ENCODE data around the gene EPHB6. TPM values are rescaled to one million over a fixed set of nuclear protein-coding genes. Genes with fewer than 3 reads are reported as not detected.

EPHB6 gene, protein sequence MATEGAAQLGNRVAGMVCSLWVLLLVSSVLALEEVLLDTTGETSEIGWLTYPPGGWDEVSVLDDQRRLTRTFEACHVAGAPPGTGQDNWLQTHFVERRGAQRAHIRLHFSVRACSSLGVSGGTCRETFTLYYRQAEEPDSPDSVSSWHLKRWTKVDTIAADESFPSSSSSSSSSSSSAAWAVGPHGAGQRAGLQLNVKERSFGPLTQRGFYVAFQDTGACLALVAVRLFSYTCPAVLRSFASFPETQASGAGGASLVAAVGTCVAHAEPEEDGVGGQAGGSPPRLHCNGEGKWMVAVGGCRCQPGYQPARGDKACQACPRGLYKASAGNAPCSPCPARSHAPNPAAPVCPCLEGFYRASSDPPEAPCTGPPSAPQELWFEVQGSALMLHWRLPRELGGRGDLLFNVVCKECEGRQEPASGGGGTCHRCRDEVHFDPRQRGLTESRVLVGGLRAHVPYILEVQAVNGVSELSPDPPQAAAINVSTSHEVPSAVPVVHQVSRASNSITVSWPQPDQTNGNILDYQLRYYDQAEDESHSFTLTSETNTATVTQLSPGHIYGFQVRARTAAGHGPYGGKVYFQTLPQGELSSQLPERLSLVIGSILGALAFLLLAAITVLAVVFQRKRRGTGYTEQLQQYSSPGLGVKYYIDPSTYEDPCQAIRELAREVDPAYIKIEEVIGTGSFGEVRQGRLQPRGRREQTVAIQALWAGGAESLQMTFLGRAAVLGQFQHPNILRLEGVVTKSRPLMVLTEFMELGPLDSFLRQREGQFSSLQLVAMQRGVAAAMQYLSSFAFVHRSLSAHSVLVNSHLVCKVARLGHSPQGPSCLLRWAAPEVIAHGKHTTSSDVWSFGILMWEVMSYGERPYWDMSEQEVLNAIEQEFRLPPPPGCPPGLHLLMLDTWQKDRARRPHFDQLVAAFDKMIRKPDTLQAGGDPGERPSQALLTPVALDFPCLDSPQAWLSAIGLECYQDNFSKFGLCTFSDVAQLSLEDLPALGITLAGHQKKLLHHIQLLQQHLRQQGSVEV
- 16.7 TPM for total RNA-seq

DNA sequence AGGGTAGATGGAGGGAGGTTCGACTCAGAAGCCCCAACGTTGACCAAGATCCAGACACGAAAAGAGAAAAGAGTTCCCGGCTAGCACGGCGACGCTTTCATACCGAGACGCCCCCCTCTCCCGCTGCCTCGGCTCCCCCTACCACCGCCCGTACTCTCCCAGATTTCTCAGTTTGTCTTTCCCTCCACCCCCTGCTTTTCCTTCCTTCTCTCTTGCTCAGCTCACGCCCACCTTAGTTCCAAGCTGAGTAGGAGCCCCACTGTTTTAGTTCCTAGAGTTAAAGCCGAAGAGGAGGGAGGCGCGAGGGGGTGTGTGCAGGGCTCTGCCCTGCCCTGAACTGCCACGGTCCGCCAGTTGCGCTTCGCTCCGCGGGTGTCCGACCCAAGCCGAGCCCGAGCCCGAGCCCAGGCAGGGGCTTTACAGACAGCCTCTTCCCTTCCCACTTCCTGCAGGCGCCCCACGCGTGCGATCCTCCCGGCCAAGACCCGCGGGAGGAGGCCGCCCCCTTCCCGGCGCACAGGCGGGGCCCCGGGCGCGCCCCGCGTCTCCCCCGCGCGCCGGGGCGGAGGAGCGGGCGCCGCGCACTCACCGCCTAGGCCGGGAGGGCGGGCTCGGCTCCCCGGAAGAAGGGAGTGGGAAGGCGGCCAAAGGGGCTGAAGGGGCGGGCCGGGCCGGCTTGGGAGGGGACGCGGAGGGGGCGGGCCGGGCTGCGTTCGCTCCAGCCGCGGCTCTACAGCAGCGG lies at the start of gene EPHB6:
Gene EPHB6, plus strand, starts transcription at position 705 of the 742 bp plus-strand sequence. CDS start 8,152 bp downstream, outside the sequence.
- peak; percentile 76 for DNase-seq (ENCODE audit: low spot score)

DNA sequence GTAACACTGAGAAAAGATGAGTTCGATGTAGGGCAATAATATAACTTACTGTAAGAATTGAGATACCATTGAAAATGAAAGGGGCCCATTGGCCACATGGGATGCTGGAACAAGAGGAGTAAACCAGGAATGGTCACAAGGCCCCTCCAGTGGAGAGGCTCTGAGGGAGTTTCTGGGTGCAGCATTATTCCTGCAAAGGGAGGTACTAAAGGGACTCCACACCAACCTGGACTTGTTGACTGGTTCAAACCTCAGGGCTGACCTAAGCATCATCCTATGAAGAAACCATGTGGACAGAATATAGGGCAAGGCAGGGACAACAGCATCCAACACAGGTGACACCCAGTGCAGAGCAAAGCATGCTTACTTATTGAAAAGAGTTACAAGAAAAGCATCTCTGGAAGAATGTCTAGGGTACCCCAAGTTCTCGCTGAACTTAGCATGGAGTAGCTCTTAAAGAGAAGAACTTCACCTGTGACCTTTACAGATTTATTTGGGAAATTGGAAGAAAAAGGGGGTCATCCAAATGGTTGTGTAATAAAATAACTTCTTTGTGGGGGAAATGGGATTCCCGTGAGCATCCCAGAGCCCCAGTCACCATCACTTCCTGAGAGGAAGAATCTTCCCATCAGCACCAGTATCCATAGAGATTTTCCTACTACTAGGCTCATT lies 49.4 kb upstream of the EPHB6 start:
- no peak for DNase-seq (ENCODE audit: low spot score)

DNA sequence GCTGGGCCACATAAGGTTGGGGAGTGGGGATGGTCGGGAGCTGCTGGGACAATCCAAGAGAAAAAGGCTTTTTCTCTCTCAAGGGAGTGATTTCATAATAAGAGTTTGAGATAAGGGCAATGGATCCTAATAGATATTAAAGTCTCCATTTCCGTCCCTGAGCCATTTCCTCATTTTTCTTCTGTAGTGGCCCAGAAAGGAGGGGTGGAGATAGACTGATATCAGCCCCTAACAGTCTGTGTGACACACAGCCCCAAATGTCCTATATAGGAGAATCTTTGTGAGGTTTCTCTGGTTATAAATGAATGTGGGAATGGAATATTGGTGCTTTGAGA lies 48.9 kb upstream of the EPHB6 start:
- no peak for DNase-seq (ENCODE audit: low spot score)

DNA sequence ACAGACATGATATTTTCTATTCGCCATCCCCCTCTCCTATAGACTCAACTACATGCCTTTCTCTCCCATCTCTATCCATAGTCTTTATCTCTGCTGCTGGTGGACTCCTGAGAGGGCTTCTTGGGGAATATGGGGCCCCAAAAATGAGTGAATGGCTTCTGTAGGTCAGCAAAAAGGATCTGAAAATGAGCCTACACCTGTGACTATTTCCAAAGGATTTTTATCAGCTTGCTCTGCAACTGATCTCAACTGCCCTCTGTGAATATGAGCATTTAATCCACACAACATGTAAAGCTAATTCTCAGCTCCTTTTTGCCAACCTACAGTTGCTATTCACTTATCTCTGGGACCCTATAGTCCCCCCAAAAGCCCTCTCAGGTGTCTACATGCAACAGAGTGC lies 47.9 kb upstream of the EPHB6 start:
- DNase-seq (ENCODE audit: low spot score), result no peak

DNA sequence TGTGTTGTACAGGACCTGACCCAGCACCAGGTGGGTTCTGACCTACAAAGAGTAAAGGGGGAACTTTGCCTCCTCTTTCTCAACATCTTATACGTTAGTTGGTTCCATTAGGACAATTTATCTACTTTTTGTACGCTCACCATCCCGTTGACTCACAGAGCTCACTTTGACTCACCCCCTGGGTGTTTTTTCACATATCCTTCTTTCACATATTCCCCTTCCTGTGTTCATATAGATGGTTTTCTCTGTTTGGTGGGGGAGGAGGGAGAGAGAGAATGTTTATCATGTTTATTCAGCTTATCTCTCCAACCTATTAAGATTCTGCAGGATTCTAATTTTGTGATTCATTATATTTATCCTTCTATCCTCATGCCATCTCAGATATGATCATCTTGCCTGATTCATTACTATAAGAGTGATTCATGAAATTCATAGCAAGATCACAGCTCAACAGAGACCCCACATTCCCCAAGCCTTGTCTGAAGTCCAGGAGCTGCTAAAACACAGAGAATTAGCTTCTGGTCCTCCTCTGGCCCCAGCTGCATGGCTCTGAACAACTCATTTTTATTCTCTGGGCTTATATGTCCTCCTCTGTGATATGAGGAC lies 46.9 kb upstream of the EPHB6 start:
- no peak for DNase-seq (ENCODE audit: low spot score)

DNA sequence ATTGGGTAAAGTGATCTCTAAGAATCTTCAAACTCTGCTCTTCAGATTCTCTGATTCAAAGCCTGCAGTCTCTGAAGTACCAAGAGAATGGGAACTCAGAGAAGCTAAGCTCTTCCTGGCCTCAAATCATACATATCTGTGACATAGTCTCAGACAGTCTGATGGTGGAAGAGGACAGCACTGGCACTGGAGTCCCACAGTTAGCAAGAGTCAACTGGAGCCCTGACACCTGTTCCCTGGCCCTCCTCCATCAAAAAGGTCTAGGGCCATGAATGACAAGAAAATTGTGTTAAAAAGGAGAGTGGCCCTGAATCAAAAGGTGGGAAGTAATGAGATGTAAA lies 46.4 kb upstream of the EPHB6 start:
- DNase-seq (ENCODE audit: low spot score), result no peak

DNA sequence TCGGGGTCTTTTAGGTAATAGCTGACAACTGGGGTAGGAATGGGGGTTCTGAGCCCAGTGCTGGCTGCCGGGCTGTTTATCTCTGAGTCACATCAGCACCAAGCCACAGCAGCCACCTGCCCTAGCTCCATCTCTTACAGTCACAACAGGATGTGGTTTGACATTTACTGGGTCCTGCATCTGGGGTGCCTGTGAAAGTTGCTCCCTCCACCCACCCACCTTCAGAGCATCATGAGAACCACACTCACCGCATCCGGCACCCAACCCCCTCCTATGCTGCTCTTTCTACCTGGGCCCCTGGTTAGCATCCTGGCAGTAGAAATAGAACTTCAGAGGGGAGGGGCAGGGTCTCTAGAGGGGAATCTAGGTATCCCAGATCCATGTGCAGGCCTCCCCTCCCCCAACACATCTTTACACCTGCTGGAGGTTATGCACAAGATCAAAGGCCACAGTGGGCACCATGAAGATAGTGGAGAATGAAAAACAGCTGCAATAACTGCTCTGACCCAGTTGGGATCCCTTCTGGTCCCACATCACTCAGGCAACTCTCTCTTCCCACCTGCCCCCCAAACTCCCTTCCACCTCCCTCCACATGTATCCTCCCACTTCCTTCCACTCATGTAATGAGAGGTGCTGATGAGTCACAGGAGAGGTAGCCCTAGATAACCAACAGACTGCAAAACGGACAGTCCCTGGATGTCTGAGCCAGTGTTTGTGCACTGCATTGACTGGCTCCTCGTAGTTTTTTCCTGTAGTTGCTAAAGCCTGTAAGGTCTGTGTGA lies 45.9 kb upstream of the EPHB6 start:
- DNase-seq (ENCODE audit: low spot score), result peak; percentile 69

DNA sequence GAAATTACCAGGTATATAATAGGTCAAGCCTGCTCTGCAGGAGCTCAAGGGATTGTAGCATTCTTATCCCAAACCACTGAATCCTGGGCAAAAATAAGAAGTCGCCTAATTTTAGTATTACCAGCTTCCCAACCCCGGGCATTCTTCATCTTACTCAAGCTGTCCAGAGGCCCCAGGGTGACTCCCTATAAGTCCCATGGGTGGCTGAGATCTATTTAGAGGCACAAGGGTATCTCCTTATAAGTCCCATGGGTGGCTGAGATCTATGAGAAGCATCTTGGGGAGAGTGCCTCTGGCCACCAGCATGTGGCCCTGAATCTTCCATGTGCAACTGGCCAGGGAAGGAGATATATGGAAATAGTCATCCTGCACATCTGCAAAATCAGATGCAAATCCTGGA lies 45.2 kb upstream of the EPHB6 start:
- no peak for DNase-seq (ENCODE audit: low spot score)

DNA sequence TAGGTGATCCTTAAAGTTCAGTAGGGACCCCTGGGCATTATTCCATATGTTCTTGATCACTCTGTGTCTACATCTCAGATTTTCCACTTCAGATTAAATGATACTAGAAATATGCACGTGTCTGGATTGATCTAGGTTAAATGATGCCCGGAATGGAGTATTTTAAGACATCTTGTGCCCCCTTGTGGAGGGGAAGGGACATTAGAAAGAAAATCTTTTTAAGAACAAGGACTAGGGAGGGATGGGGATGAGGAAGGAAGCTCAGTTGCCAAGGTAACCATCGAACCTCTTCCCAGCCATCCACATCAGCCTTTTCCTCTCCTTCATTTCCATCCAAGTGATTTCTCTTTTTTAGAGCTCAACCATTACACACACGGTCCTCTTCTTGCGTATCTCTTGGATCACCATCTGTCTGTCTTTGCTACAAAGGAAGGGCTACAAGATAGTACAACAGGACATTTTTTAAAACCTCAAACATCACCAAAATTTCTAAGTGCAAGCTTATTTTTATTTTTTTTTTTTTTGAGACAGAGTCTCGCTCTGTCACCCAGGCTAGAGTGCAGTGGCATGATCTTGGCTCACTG lies 43.6 kb upstream of the EPHB6 start:
- DNase-seq (ENCODE audit: low spot score), result no peak

DNA sequence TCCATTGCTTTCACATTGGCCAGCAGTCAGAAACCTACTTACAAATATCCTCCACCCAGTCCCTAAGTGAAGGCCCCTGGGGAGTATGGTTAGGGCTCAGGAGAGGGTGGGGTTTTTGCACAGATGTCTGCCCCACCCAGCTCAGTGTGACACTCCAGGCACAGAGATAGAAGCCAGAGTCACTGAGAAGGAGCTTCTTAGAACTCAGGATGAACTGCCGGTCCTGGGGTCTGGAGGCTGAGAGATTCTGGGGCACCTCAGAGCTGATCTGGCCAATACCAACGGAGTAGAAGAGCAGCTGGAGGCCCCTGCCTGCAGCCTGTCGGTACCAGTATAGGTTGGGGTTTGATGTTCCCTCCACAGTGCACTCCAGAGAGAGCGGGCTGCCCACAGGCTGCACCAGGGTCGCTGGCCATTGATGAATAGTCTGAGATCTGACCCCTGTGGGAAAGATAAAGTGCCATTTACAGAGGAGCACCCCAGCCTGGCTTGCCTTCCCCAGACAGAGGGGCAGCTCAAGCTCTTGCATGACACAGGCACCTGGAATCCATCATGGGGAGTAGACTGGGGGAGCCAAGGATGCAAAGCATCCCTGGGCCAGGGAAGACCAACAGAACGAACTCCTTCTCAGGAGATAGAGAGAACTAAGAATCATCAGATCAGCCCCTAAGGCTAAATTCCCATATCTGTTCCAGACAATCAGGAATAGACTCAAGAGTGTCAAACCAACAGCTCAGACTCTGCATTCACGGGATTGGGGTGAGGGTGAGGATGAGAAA lies 42.2 kb upstream of the EPHB6 start:
- DNase-seq (ENCODE audit: low spot score), result no peak

DNA sequence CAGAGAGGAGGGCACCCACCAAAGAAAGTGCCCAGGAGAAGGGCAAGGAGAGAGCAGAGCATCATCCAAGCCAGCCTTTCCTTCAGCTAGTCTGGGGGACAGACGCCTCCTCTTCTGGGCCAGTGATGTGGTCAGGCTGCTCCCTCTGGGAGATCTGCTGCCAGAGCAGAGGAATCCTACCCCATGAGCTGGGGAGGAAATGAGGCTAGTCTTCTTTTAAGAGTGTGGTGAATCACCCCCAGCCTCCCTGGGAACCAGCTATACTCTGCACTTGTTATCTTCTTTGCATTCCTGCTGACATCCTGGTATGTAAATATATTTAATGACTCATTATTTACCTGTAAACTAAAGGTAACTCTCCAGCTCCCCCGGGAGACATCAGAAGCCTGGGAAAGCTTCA lies 41.6 kb upstream of the EPHB6 start:
- DNase-seq (ENCODE audit: low spot score), result no peak

DNA sequence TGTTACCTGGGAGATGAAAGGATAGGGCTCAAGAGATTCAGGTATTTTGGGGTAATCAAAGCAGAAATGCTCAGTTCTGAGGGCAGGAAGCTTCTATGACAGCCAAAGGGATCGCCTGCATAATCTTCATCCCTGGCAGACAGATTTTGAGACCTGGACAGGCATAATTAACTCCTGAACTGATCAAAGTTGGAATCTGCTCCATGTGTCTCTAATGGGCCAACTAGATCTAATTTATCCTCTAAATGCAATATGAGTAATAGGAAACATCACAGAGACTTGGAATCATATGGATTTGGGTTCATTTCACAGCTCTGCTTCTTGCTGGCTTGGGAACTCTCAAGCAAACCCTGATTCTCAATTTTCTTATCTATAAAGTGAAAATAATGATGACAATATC lies 41.2 kb upstream of the EPHB6 start:
- no peak for DNase-seq (ENCODE audit: low spot score)

DNA sequence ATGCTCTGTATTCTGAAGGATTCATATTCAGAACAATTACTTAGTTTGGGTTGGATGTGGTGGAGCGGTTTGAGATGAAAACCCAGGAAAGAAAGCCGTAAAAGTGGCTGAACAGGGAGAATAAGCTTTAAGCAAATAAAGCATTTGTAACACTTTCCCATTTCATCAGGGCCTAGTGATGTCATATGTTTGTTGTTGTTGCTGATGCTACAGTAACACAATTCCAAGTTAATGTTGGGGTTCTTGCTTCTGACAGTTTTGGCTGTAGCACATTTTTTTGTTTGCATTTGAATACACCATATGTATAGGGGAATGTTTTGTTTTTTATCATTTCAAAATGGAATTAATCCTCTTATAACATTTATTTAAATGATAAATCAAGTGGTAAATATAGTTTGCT lies 40.4 kb upstream of the EPHB6 start:
- DNase-seq (ENCODE audit: low spot score), result no peak

DNA sequence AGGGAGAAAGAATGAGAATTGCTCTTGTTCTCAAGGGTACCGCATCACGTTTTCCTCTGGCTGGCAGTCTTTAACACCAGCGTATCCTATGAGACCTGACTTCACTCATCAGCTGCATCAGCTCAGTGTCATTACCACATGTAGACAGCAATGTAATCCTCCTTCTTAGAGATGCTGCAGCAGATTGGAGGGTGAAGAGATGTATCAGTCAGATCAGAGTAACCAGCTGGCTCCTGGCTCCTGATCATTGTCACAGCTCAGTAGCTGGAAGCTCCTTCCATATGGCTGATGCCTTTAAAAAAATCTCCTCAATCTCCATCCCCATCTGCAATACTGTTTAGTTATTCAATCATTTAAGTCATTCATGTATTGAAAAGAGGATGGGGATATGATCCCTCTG lies 39.7 kb upstream of the EPHB6 start:
- DNase-seq (ENCODE audit: low spot score), result no peak

DNA sequence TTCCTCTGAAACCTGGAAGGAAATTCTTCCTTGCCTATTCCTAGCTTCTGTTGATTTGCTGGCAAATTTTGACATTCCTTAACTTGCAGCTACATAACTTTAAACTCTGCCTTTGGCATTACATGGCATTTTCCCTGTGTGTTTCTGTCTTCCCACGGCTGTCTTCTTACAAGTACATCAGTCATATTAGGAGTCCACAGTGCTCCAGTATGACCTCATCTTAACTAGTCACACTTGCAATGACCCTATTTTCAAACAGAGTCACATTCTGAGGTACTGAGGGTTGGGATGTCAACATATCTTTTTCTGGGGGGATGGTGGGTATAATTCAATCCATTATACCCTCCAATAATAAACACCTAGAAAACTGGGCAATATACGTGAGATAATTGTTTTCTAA lies 37.4 kb upstream of the EPHB6 start:
- DNase-seq (ENCODE audit: low spot score), result no peak

DNA sequence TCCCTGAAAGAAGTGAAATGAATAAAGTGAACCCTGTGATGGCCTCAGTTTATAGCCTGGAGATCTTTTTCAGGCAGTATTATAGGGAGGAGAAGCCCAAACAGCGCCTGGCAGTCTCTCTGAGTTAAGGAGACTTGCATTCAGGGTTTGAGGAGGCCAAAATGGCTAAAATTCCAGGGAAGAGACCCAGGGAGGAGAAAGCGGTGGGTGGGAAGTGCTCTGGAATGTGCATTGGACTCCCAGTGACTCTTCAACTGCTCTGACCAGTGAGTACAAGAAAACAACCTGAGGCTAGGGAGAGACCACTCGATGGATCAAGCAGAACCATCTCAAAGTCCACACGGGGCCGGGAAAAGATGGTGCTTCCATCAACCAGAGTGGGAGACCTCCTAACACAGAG lies 35.3 kb upstream of the EPHB6 start:
- DNase-seq (ENCODE audit: low spot score), result no peak

DNA sequence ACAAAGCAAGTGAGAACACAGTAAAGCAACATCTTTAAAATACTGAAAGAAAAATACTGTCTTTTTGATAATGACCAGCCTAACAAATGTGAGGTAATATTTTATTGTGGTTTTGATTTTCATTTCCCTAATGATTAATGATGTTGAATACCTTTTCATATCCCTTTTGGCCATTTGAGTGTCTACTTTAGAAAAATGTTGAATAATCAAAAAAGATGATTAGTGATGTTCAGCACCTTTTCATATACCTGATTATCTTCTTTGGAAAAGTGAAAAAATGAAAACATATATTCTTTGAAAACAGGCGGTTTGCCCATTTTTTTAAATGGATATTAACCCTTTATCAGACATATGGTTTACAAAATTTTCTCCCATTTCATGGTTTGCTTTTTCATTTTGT lies 32.2 kb upstream of the EPHB6 start:
- no peak for DNase-seq (ENCODE audit: low spot score)

DNA sequence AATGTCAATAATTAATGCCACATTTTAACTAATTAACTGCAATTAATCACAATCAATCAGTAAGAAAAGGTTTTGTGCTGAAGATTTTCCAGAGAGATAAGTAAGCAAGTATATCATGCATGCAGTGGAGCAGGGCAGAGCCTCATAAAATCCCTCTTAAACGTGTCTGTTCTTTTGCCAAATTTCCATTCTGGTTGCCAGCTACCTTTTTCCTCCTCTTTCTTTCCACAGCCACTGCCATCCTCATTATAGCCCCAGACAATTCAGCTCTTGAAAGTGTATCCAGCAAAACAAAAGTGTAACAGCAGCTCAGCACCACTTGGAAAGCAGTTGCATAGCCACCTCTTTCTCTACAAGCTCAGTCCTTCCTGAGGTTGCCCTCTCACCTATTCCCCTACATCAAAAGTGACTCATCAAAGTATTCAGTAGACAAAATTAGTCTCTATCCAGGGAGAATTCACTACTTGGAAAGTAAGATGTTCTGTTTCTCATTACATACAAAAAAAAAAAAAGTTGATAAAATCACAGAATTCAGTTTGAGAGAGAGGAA lies 26.9 kb upstream of the EPHB6 start:
- no peak for DNase-seq (ENCODE audit: low spot score)

DNA sequence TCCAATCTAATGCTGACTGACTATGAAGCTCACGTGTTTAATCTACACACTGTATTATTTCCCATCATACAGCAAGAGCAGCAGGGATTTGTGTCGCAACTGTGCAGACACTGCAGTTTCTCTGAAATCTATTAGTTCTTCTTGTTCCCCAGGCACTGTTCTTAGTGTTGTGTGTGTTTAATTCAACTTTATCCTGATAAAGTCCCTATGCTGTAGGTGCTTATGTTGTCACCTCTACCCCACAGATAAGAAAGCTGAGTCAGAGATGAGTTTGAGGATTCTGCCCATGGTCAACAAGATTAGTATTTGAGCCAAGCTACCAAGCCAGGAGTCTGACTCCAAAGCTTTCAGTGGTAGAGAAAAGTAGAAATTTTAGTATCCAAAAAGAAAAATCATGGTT lies 22.5 kb upstream of the EPHB6 start:
- DNase-seq (ENCODE audit: low spot score), result no peak

Data from mucosa of gallbladder (tissue), 1 donor.